Activated CD4-positive, alpha-beta T cell treated with anti-CD3 and anti-CD28 coated beads, Interleukin-2, amount 10 ng/mL, durations not matched to agents 7 days and 5 days (primary cell): ENCODE measurements around the gene OXCT1. TPM values are rescaled to one million over a fixed set of nuclear protein-coding genes. Genes with fewer than 3 reads are reported as not detected.

Experiments used
- CTCF ChIA-PET: fragments of 350-600 bp; sonication (Branson Sonifier 250); formaldehyde crosslinking; loops from one replicate; lab custom pipeline; 2021; ENCODE audit warnings: antibody characterized with exemption; lab: Charles Lee
- POLR2A ChIA-PET: fragments of 350-600 bp; sonication (Branson Sonifier 250); formaldehyde crosslinking; loops from one replicate; lab custom pipeline; 2021; ENCODE audit warnings: antibody characterized with exemption; lab: Charles Lee
- DNase-seq: peaks from one replicate; pipeline ENCODE4 v3.0.0-alpha.2; 2020
- H3K27ac Mint-ChIP-seq: one replicate; pipeline ENCODE4 v1.8.0; 2021; ENCODE audit warnings: mild to moderate bottlenecking, moderate library complexity, mixed read lengths
- H3K27me3 Mint-ChIP-seq: one replicate; pipeline ENCODE4 v1.8.0; 2021; ENCODE audit warnings: mixed read lengths
- H3K36me3 Mint-ChIP-seq: one replicate; pipeline ENCODE4 v1.8.0; 2021; ENCODE audit warnings: low read depth, mixed read lengths
- H3K4me1 Mint-ChIP-seq: one replicate; pipeline ENCODE4 v1.8.0; 2021; ENCODE audit warnings: mixed read lengths
- H3K4me3 Mint-ChIP-seq: one replicate; pipeline ENCODE4 v1.8.0; 2021; ENCODE audit warnings: mild to moderate bottlenecking, moderate library complexity, mixed read lengths
- H3K9me3 Mint-ChIP-seq: one replicate; pipeline ENCODE4 v1.8.0; 2021; ENCODE audit warnings: mixed read lengths
- total RNA-seq, 2 experiments: library from RNA; stranded (reverse); gene quantifications; one replicate each; pipeline ENCODE4 v1.2.3, GENCODE V29; 2021

The OXCT1 gene
- total RNA-seq, 2 experiments from 2014 or later, result 58.7 to 59.9 TPM

DNA sequence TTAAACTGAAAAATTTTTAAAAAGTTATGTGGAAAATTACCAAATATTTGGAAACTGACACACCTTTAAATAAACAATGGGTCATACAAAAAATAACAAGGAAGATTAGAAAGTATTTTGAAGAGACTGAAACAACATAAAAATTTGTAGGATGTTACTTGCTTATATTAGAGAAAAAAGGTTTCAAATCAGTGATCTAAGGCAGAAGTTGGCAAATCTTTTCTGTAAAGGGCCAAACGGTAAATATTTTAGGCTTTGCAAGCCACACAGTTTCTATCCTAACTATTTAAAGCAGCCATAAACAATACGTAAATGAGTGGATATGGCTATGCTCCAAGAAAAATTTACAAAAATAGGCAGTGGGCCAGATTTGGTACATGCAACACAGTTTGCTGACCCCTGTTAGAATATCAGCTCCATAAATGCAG is 81.3 kb downstream of the OXCT1 start:
- Mint-ChIP-seq H3K4me1 (peaks cover 7% of the 10 kb centered on the region), H3K27ac (no peak overlapping the region), H3K27me3 (no peaks in the 10 kb centered on the region), H3K36me3 (peaks cover 24% of the 10 kb centered on the region), H3K4me3 (no peak overlapping the region), H3K9me3 (no peaks in the 10 kb centered on the region)
- CTCF ChIA-PET, result no interaction called here
- POLR2A ChIA-PET, result no interaction called here
- no peak for DNase-seq

DNA sequence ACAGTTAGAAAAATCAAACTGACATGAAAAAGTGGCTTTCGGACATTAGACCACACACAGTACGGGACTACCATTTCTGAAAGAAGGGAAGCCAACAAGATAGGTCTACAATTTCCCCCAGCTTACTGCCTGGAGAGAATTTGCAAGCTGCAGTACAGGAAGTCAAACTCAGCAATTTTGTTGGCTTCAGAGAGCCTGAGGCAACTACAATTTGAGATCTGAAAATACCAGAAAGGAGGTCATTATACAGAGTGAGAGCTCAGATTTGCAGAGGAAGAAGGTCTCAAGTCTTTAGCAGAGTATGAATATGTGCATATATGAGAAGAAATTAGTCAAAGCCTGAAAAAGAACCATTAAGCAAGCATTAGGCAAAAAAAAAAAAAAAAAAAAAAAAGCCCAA is 83.0 kb downstream of the OXCT1 start:
- peaks cover 7% of the 10 kb centered on the region for H3K4me1 Mint-ChIP-seq
- ChIA-PET POLR2A (no interaction called here), CTCF (interaction anchor here (0.6 to 1.0 kb wide), 2 partner anchors 21 to 1258 kb away, joined by 3 to 4 read pairs; no protein-coding TSS in a partner anchor)
- H3K36me3 Mint-ChIP-seq, result peaks cover 24% of the 10 kb centered on the region
- H3K27ac Mint-ChIP-seq, result no peak overlapping the region
- no peak for DNase-seq
- no peaks in the 10 kb centered on the region for H3K9me3 Mint-ChIP-seq
- H3K4me3 Mint-ChIP-seq, result no peak overlapping the region
- no peaks in the 10 kb centered on the region for H3K27me3 Mint-ChIP-seq

- no peak overlapping the region for H3K4me3 Mint-ChIP-seq
- H3K27ac Mint-ChIP-seq, result no peak overlapping the region
- ChIA-PET CTCF (interaction anchor here (0.6 to 2.0 kb wide), 3 partner anchors 9 to 276 kb away, joined by 3 to 5 read pairs (median 4); no protein-coding TSS in a partner anchor), POLR2A (no interaction called here)
- H3K4me1 Mint-ChIP-seq, result peaks cover 7% of the 10 kb centered on the region
- no peak for DNase-seq
- H3K36me3 Mint-ChIP-seq, result peaks cover 20% of the 10 kb centered on the region
- H3K9me3 Mint-ChIP-seq, result no peaks in the 10 kb centered on the region
- H3K27me3 Mint-ChIP-seq, result no peaks in the 10 kb centered on the region
Measured at GRCh38 chr5:41785061-41785460, 85.2 kb downstream of the OXCT1 start.

DNA sequence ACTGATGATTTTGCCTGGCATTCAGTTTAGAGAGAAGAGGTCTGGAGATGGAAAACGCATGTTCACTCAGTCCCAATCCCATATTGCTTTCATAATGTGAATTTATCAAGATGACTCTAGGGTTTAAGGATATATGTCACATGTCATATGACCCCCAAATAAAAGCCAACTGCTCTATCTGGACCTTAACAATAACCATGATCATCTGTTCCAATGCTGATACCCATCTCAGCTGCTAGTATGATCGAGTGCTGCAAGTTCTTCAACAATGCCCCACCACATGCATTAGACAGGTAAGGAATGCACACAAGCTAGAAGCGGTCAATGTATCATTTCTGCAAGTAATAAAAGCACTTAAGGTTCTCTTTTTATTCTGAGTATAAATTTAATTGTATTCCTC is 91.8 kb downstream of the OXCT1 start:
- Mint-ChIP-seq H3K9me3 (no peaks in the 10 kb centered on the region), H3K4me3 (no peak overlapping the region), H3K27me3 (no peaks in the 10 kb centered on the region), H3K4me1 (no peaks in the 10 kb centered on the region), H3K27ac (no peak overlapping the region), H3K36me3 (peaks cover 23% of the 10 kb centered on the region)
- DNase-seq, result no peak
- POLR2A ChIA-PET, result no interaction called here
- CTCF ChIA-PET, result interaction anchor here (0.8 kb wide), 1 partner anchor 12 kb away, joined by 3 read pairs; no protein-coding TSS in a partner anchor

GRCh38 chr5:41776435-41776834 is 93.8 kb downstream of the OXCT1 start:
- H3K4me1 Mint-ChIP-seq, result peaks cover 13% of the 10 kb centered on the region

GRCh38 chr5:41773799-41774198 is 96.4 kb downstream of the OXCT1 start:
- POLR2A ChIA-PET, result interaction anchor here (0.6 kb wide), 1 partner anchor 9 kb away, joined by 3 read pairs; no protein-coding TSS in a partner anchor
- Mint-ChIP-seq H3K27ac (no peak overlapping the region), H3K36me3 (peaks cover 23% of the 10 kb centered on the region), H3K4me1 (peaks cover 15% of the 10 kb centered on the region), H3K9me3 (no peaks in the 10 kb centered on the region), H3K4me3 (no peak overlapping the region), H3K27me3 (no peaks in the 10 kb centered on the region)
- CTCF ChIA-PET, result interaction anchor here (0.6 to 1.4 kb wide), 5 partner anchors 9 to 1827 kb away, joined by 3 to 4 read pairs (median 3); no protein-coding TSS in a partner anchor
- DNase-seq, result no peak

More at GRCh38 chr5:41776435-41776834, 93.8 kb downstream of the OXCT1 start:
- Mint-ChIP-seq H3K27me3 (no peaks in the 10 kb centered on the region), H3K36me3 (peaks cover 24% of the 10 kb centered on the region), H3K4me3 (no peak overlapping the region), H3K27ac (no peak overlapping the region), H3K9me3 (no peaks in the 10 kb centered on the region)
- ChIA-PET POLR2A (no interaction called here), CTCF (interaction anchor here (1.5 to 1.7 kb wide), 2 partner anchors 8 kb away, joined by 3 to 4 read pairs; no protein-coding TSS in a partner anchor)
- DNase-seq, result no peak

GRCh38 chr5:41772785-41773442 is 97.3 kb downstream of the OXCT1 start:
- CTCF ChIA-PET, result interaction anchor here (0.6 to 2.1 kb wide), 5 partner anchors 10 to 1828 kb away, joined by 3 to 7 read pairs (median 3); no protein-coding TSS in a partner anchor
- DNase-seq, result no peak
- POLR2A ChIA-PET, result interaction anchor here (0.6 kb wide), 1 partner anchor 10 kb away, joined by 3 read pairs; no protein-coding TSS in a partner anchor
- H3K27ac Mint-ChIP-seq, result no peak overlapping the region
- peaks cover 15% of the 10 kb centered on the region for H3K4me1 Mint-ChIP-seq
- H3K4me3 Mint-ChIP-seq, result no peak overlapping the region
- peaks cover 20% of the 10 kb centered on the region for H3K36me3 Mint-ChIP-seq
- no peaks in the 10 kb centered on the region for H3K9me3 Mint-ChIP-seq
- H3K27me3 Mint-ChIP-seq, result no peaks in the 10 kb centered on the region

DNA sequence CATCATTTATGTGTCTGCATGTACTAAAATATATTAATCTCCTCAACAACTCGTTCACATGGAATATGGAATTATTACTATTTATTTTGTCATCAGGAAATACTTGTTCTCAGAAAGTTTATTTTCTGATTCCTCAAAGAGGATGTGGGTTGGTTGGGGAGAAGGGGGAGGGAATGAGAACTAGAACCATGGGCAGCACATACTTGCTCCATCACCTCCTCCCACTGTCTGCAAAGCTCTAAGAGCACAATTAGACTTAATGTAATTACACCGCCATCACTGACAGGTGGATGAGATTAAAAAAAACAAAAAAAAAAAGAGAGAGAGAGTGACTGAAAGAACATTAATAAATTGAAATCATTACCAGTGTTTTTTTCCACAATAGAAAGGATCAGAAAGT is 98.2 kb downstream of the OXCT1 start:
- ChIA-PET CTCF (interaction anchor here (2.1 kb wide), 1 partner anchor 11 kb away, joined by 7 read pairs; no protein-coding TSS in a partner anchor), POLR2A (no interaction called here)
- Mint-ChIP-seq H3K27ac (peak overlapping the region; percentile 58), H3K36me3 (peaks cover 20% of the 10 kb centered on the region), H3K27me3 (no peaks in the 10 kb centered on the region), H3K9me3 (no peaks in the 10 kb centered on the region), H3K4me3 (no peak overlapping the region), H3K4me1 (peaks cover 15% of the 10 kb centered on the region)
- DNase-seq, result no peak

DNA sequence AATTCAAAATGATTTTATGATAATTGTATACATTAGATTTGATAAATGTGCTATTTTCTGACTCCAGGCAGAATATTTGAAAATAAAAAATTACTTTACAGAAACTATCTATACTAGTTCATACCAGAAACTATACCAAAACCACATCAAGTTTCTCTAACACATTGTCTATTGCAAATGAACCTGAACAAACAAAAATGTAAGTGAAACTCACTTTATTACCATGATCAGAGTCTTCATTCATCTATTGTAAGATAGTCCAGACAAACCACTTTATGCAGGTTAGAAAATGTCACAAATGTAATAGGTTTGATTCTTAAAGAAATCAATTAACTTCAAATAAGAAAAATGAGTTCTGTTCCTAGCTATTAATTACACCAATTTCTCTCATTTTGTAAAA is 99.4 kb downstream of the OXCT1 start:
- Mint-ChIP-seq H3K27me3 (no peaks in the 10 kb centered on the region), H3K27ac (no peak overlapping the region), H3K36me3 (peaks cover 18% of the 10 kb centered on the region), H3K4me1 (peaks cover 15% of the 10 kb centered on the region), H3K9me3 (no peaks in the 10 kb centered on the region), H3K4me3 (no peak overlapping the region)
- ChIA-PET POLR2A (no interaction called here), CTCF (interaction anchor here (1.6 kb wide), 1 partner anchor 56 kb away, joined by 3 read pairs; no protein-coding TSS in a partner anchor)
- no peak for DNase-seq

DNA sequence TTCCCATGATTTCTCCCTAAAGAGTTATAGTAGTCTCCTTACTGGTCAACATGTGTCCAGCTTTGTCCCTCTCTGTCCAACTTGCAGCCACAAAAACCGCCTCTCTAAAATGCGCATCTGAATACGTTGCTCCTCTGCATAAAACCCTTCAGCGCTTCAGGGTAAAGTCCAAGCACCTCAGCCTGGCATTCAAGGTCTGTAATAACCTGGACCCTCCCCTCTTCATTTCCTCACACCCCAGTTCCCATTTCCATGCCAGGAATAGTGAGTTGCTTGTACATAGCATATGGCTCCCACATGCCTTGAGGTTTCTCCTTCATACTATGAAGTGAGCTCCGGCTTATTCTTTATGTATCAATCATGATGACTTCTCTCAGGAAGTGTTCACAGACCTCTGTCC is 101.5 kb downstream of the OXCT1 start:
- ChIA-PET CTCF (interaction anchor here (0.9 to 1.4 kb wide), 7 partner anchors 9 to 42 kb away, joined by 3 to 4 read pairs (median 3); no protein-coding TSS in a partner anchor), POLR2A (no interaction called here)
- H3K27ac Mint-ChIP-seq, result no peak overlapping the region
- DNase-seq, result no peak
- H3K36me3 Mint-ChIP-seq, result peaks cover 14% of the 10 kb centered on the region
- no peaks in the 10 kb centered on the region for H3K9me3 Mint-ChIP-seq
- H3K27me3 Mint-ChIP-seq, result no peaks in the 10 kb centered on the region
- no peak overlapping the region for H3K4me3 Mint-ChIP-seq
- H3K4me1 Mint-ChIP-seq, result peaks cover 15% of the 10 kb centered on the region

DNA sequence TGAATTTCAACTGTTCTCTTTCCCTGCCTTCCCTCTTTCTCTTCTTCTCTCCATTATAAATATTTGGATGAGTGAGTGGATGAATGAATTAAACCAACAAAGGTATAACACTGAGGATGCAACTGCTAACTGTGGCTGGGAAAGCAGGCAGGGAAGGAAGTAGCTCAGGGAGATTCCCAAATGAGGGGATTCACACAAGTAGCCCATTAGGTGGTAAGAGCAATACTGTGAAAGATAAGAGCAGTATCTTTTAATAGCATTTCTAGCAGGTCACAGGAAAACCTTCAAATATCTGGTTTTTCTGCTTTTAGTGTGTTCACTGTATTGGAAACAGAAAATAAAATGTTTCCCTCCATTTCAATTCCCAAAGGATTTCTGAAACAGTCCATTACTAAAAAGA is 105.6 kb downstream of the OXCT1 start:
- no peak for DNase-seq
- Mint-ChIP-seq H3K27me3 (no peaks in the 10 kb centered on the region), H3K4me3 (no peak overlapping the region), H3K36me3 (peaks cover 26% of the 10 kb centered on the region), H3K4me1 (no peaks in the 10 kb centered on the region), H3K9me3 (no peaks in the 10 kb centered on the region), H3K27ac (no peak overlapping the region)
- CTCF ChIA-PET, result interaction anchor here (0.7 kb wide), 1 partner anchor 29 kb away, joined by 3 read pairs; no protein-coding TSS in a partner anchor
- POLR2A ChIA-PET, result no interaction called here

- ChIA-PET CTCF (interaction anchor here (0.8 to 1.0 kb wide), 2 partner anchors 10 to 12 kb away, joined by 3 to 4 read pairs; no protein-coding TSS in a partner anchor), POLR2A (no interaction called here)
- Mint-ChIP-seq H3K4me1 (no peaks in the 10 kb centered on the region), H3K27me3 (no peaks in the 10 kb centered on the region), H3K4me3 (no peak overlapping the region), H3K9me3 (no peaks in the 10 kb centered on the region), H3K36me3 (peaks cover 34% of the 10 kb centered on the region), H3K27ac (no peak overlapping the region)
- DNase-seq, result no peak
Measured at GRCh38 chr5:41763574-41763973, 106.7 kb downstream of the OXCT1 start.

- H3K4me1 Mint-ChIP-seq, result no peaks in the 10 kb centered on the region
- POLR2A ChIA-PET, result no interaction called here
- no peaks in the 10 kb centered on the region for H3K9me3 Mint-ChIP-seq
- H3K27ac Mint-ChIP-seq, result no peak overlapping the region
- peaks cover 37% of the 10 kb centered on the region for H3K36me3 Mint-ChIP-seq
- no peaks in the 10 kb centered on the region for H3K27me3 Mint-ChIP-seq
- no peak overlapping the region for H3K4me3 Mint-ChIP-seq
- no peak for DNase-seq
- CTCF ChIA-PET, result interaction anchor here (0.8 to 1.0 kb wide), 2 partner anchors 10 to 12 kb away, joined by 3 to 4 read pairs; no protein-coding TSS in a partner anchor
Measured at GRCh38 chr5:41763081-41763480, 107.1 kb downstream of the OXCT1 start.
